SW480 (cell line): ENCODE results near the gene CD58.
"Not testable (repeated sequence)": the region's sequence is repeated elsewhere in the genome, so short reads cannot be mapped to it uniquely, and the experiment has no call there.

Source experiments
- DNase-seq: peaks from one replicate; pipeline ENCODE4 v3.0.0-alpha.2; 2016; ENCODE audit warnings: low spot score

Gene CD58

GRCh38 chr1:116591951-116592605, 21.3 kb upstream of the CD58 start:
- not testable (repeated sequence) for DNase-seq

GRCh38 chr1:116591006-116591950, 20.5 kb upstream of the CD58 start:
- DNase-seq, result not testable (repeated sequence)

GRCh38 chr1:116590359-116591005, 19.7 kb upstream of the CD58 start:
- not testable (repeated sequence) for DNase-seq

GRCh38 chr1:116589101-116589735, 18.4 kb upstream of the CD58 start:
- not testable (repeated sequence) for DNase-seq

- DNase-seq, result no peak
Measured at GRCh38 chr1:116587501-116588227, 16.8 kb upstream of the CD58 start.

- DNase-seq, result no peak
Measured at GRCh38 chr1:116586741-116587143, 15.9 kb upstream of the CD58 start.

- DNase-seq, result no peak
Measured at GRCh38 chr1:116585886-116586285, 15.1 kb upstream of the CD58 start.

- no peak for DNase-seq
Measured at GRCh38 chr1:116581323-116581885, 10.6 kb upstream of the CD58 start.

GRCh38 chr1:116580446-116581322, 9.9 kb upstream of the CD58 start:
- no peak for DNase-seq

- no peak for DNase-seq
Measured at GRCh38 chr1:116579259-116579875, 8.5 kb upstream of the CD58 start.

GRCh38 chr1:116578581-116578980, 7.8 kb upstream of the CD58 start:
- no peak for DNase-seq

GRCh38 chr1:116577759-116578314, 7.0 kb upstream of the CD58 start:
- no peak for DNase-seq

GRCh38 chr1:116574581-116575291, 3.9 kb upstream of the CD58 start:
- peak; percentile 38 for DNase-seq

GRCh38 chr1:116573431-116574095, 2.7 kb upstream of the CD58 start:
- no peak for DNase-seq

- DNase-seq, result no peak
Measured at GRCh38 chr1:116572771-116573430, 2.1 kb upstream of the CD58 start.

GRCh38 chr1:116572099-116572498, 1.3 kb upstream of the CD58 start:
- no peak for DNase-seq

GRCh38 chr1:116571215-116571919, 541 bp upstream of the CD58 start:
- peak; percentile 10 for DNase-seq
